Smooth muscle cell (in vitro differentiated cells): ENCODE results near the gene IL17RC. TPM values are rescaled to one million over a fixed set of nuclear protein-coding genes. Genes with fewer than 3 reads are reported as not detected.

Experiments
- DNase-seq: peaks from one replicate; lab custom pipeline; 2025; ENCODE audit not compliant: unreplicated experiment; lab: John Stamatoyannopoulos, UW
- H2AFZ ChIP-seq: fragments of 200-600 bp; sonication (generic); 2 replicates; pipeline ENCODE4 v1.6.0; 2016; ENCODE audit warnings: antibody characterized with exemption, low read depth, mild to moderate bottlenecking
- H3F3A ChIP-seq: fragments of 200-600 bp; sonication (generic); 2 replicates; pipeline ENCODE4 v1.6.0; 2017; ENCODE audit warnings: antibody characterized with exemption, low read depth
- H3K27ac ChIP-seq: fragments of 200-600 bp; sonication (generic); 2 replicates; pipeline ENCODE4 v1.5.1; 2016; ENCODE audit warnings: low read depth, mild to moderate bottlenecking
- H3K27me3 ChIP-seq: fragments of 200-600 bp; sonication (generic); 2 replicates; pipeline ENCODE4 v1.6.1; 2016; ENCODE audit warnings: low read depth, mild to moderate bottlenecking
- H3K36me3 ChIP-seq: fragments of 200-600 bp; sonication (generic); 2 replicates; pipeline ENCODE4 v1.5.1; 2016; ENCODE audit warnings: low read depth
- H3K4me1 ChIP-seq: fragments of 200-600 bp; sonication (generic); 2 replicates; pipeline ENCODE4 v1.5.1; 2016; ENCODE audit warnings: low read depth
- H3K4me2 ChIP-seq: fragments of 200-600 bp; sonication (generic); 2 replicates; pipeline ENCODE4 v1.6.0; 2016; ENCODE audit warnings: mild to moderate bottlenecking
- H3K4me3 ChIP-seq: fragments of 200-600 bp; sonication (generic); 2 replicates; pipeline ENCODE4 v1.5.1; 2016; ENCODE audit warnings: mild to moderate bottlenecking
- H3K79me2 ChIP-seq: fragments of 200-600 bp; sonication (generic); 2 replicates; pipeline ENCODE4 v1.6.0; 2016; ENCODE audit warnings: low read depth, mild to moderate bottlenecking
- H3K9ac ChIP-seq: fragments of 200-600 bp; sonication (generic); 2 replicates; pipeline ENCODE4 v1.6.0; 2016; ENCODE audit warnings: low read depth
- H3K9me3 ChIP-seq: fragments of 200-600 bp; sonication (generic); replicated peaks from 2 replicates; pipeline ENCODE4 v1.5.1; 2016; ENCODE audit warnings: low read depth
- H4K20me1 ChIP-seq: fragments of 200-600 bp; sonication (generic); 2 replicates; pipeline ENCODE4 v1.6.0; 2016; ENCODE audit warnings: low read depth
- WGBS: methylation state at CpG from one replicate; pipeline ENCODE4 v1.1.7; 2016; ENCODE audit warnings: low lambda C conversion rate; 5-methylcytosine and 5-hydroxymethylcytosine counted together
- polyA plus RNA-seq: library from polyadenylated mRNA; unstranded; fragments of >200 nt; fragmentation: Nextera tagmentation; extraction: Ambion mirVana; gene quantifications from 2 replicates; pipeline ENCODE4 v1.2.1, GENCODE V29; 2016
- total RNA-seq: library from RNA; depleted of rRNA; stranded (reverse); fragments of >200 nt; gene quantifications from 2 replicates; pipeline ENCODE4 v1.2.3, GENCODE V29; 2014
- TF ChIP-seq, protein P1 (sequence below): fragments of 200-600 bp; sonication (generic); IDR thresholded peaks from 2 replicates; pipeline ENCODE4 v1.5.1; 2017; ENCODE audit warnings: borderline replicate concordance, mild to moderate bottlenecking, antibody characterized with exemption; ENCODE audit not compliant: insufficient read depth, poor library complexity, severe bottlenecking

The IL17RC gene
- total and polyA plus RNA-seq, 2 experiments from 2014 or later: 36.7 to 37.3 TPM

DNA sequence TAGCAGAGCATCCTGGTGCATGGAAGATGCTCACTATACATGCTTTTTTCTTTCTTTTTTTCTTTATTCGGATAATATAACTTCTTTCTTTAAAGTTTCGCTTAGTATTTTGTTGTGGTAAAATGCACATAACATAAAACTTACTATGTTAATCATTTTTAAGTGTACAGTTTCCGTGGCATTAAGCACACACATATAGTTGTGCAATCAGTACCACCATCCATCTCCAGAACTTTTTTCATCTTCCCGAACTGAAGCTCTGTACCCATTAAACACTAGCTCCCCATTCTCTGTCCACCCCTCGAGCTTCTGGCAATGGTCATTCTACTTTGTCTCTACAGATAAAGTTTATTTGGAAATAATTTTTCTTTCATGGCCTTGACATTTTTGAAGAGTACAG is 27.5 kb upstream of the IL17RC start:
- WGBS: 82% methylated on average over 5 of the region's 5 CpGs
- Histone ChIP-seq H3K4me2 (no peak overlapping the region), H3K27me3 (no peaks in the 10 kb centered on the region), H3K9ac (no peak overlapping the region), H3K4me3 (no peak overlapping the region), H3F3A (peaks cover 10% of the 10 kb centered on the region), H3K9me3 (no peaks in the 10 kb centered on the region), H4K20me1 (no peaks in the 10 kb centered on the region), H3K79me2 (peaks cover 19% of the 10 kb centered on the region), H3K4me1 (peaks cover 9% of the 10 kb centered on the region), H3K36me3 (no peaks in the 10 kb centered on the region), H3K27ac (no peak overlapping the region), H2AFZ (no peak overlapping the region)
- TF ChIP-seq, protein P1, sequence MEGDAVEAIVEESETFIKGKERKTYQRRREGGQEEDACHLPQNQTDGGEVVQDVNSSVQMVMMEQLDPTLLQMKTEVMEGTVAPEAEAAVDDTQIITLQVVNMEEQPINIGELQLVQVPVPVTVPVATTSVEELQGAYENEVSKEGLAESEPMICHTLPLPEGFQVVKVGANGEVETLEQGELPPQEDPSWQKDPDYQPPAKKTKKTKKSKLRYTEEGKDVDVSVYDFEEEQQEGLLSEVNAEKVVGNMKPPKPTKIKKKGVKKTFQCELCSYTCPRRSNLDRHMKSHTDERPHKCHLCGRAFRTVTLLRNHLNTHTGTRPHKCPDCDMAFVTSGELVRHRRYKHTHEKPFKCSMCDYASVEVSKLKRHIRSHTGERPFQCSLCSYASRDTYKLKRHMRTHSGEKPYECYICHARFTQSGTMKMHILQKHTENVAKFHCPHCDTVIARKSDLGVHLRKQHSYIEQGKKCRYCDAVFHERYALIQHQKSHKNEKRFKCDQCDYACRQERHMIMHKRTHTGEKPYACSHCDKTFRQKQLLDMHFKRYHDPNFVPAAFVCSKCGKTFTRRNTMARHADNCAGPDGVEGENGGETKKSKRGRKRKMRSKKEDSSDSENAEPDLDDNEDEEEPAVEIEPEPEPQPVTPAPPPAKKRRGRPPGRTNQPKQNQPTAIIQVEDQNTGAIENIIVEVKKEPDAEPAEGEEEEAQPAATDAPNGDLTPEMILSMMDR: no peak
- DNase-seq: no peak

DNA sequence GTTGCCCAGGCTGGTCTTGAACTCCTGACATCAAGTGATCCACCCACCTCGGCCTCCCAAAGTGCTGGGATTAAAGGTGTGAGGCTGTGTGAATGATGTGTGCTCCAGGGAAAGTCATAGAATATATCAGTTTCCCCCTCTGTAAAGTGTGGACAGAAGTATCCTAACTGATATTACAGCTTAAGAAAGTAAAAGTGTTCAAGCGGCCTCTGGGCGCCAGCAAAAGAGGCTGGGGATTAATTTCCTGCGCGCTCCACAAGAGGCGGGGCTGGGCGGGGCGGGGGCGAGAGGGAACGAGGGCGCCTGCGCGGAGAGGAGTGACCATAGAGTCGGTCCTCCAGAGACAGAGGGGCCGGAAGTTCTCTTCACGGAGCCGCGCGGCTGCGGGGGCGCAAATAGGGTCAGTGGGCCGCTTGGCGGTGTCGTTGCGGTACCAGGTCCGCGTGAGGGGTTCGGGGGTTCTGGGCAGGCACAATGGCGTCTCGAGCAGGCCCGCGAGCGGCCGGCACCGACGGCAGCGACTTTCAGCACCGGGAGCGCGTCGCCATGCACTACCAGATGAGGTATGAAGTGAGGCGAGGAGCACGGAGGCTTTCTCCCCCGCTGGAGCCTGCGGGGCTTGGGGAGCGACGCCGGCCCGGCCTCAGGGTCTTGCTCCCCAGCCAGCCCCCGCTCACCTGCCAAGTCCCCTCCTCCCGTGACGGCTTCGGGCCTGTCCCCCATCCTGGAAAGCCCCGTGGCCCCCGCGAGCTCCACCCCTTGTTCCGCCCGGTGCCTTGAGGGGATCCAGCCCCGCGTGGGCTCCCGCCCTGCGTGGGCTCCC is 26.4 kb upstream of the IL17RC start, which contains the start of gene JAGN1:
JAGN1 (plus strand) TSS at position 362 of the 823 bp plus-strand sequence; CDS start at position 475, 113 bp downstream.
- H3K79me2 ChIP-seq: peaks cover 19% of the 10 kb centered on the region
- H3K4me2 ChIP-seq: peak within 1 kb of the TSS; percentile 99
- peak within 1 kb of the TSS; percentile 82 for H3K27ac ChIP-seq
- TF ChIP-seq, protein P1: no peak
- peak; percentile 85 for DNase-seq
- H3K9ac ChIP-seq: peak within 1 kb of the TSS; percentile 98
- H4K20me1 ChIP-seq: no peaks in the 10 kb centered on the region
- WGBS: 3% methylated on average over 40 of the region's 62 CpGs
- H3K27me3 ChIP-seq: no peaks in the 10 kb centered on the region
- no peaks in the 10 kb centered on the region for H3K36me3 ChIP-seq
- peak within 1 kb of the TSS; percentile 90 for H3K4me3 ChIP-seq
- no peaks in the 10 kb centered on the region for H3K9me3 ChIP-seq
- H2AFZ ChIP-seq: peak within 1 kb of the TSS; percentile 93
- H3F3A ChIP-seq: peaks cover 3% of the 10 kb centered on the region
- peaks cover 9% of the 10 kb centered on the region for H3K4me1 ChIP-seq

DNA sequence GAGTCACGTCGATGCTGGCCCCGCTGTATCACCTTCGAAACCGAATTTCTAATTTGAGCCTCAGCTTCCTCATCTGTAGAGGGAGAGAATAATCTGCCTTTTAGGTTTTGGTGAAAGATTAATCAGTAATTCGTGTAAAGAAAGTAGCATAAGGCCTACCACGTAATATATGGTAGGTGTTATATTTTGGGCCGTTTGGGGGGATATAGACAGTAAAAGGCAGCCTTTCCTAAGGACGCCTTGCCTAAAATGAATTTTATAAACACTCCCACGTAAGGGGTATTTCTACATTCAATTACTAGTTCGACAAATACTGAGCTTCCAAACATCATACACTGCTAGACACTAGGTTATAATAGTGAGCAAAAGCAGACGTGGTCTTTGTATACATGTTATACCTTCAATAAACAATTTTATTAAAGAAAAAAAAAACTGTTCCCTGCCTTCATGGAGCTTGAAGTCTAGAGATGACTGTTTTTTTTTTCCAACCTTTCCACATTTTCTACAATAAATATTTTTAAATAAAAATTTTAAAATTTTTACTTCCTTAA is 25.8 kb upstream of the IL17RC start:
- peaks cover 9% of the 10 kb centered on the region for H3K4me1 ChIP-seq
- no peak for DNase-seq
- H3K4me3 ChIP-seq: peak overlapping the region; percentile 90
- no peaks in the 10 kb centered on the region for H3K36me3 ChIP-seq
- H3K27ac ChIP-seq: peak overlapping the region; percentile 82
- TF ChIP-seq, protein P1: no peak
- H3K9ac ChIP-seq: peak overlapping the region; percentile 98
- H3F3A ChIP-seq: no peaks in the 10 kb centered on the region
- H3K9me3 ChIP-seq: no peaks in the 10 kb centered on the region
- peaks cover 22% of the 10 kb centered on the region for H3K79me2 ChIP-seq
- no peaks in the 10 kb centered on the region for H3K27me3 ChIP-seq
- H4K20me1 ChIP-seq: no peaks in the 10 kb centered on the region
- 12% methylated on average over 12 of the region's 12 CpGs for WGBS
- H2AFZ ChIP-seq: peak overlapping the region; percentile 93
- H3K4me2 ChIP-seq: peak overlapping the region; percentile 99
